Suprapubic skin (tissue), 4 donors: ENCODE data around the gene CREB3L4.

Experiments
- CTCF ChIP-seq, 2 donors: fragments of 200-600 bp in 1 of 2; fragments of 450-650 bp in 1 of 2; sonication (generic) in 1 of 2; IDR thresholded peaks; one replicate each; pipeline ENCODE4 v1.5.1; 2016 to 2019; ENCODE audit warnings: antibody characterized with exemption in 2 of 2, mild to moderate bottlenecking in 1 of 2, moderate library complexity in 1 of 2
- POLR2A ChIP-seq, 2 donors: fragments of 450-650 bp; IDR thresholded peaks; one replicate each; pipeline ENCODE4 v1.6.1; 2017; ENCODE audit warnings: antibody characterized with exemption in 2 of 2, mild to moderate bottlenecking in 2 of 2, moderate library complexity in 2 of 2
- POLR2AphosphoS5 ChIP-seq, 3 donors: sonication (generic); formaldehyde crosslinking; IDR thresholded peaks; one replicate each; pipeline ENCODE4 v1.6.1; 2017; ENCODE audit warnings: antibody characterized with exemption in 3 of 3

GRCh38 chr1:153953859-153954365, 13.8 kb upstream of the CREB3L4 start:
- TF ChIP-seq CTCF (IDR thresholded peaks at IDR 0.05) = no peak
- no peak for TF ChIP-seq POLR2AphosphoS5 (IDR thresholded peaks at IDR 0.05)
- no peak for TF ChIP-seq POLR2A (IDR thresholded peaks at IDR 0.05)
